HG02588 (cell line): Measurements from ENCODE around the gene USP20.
"Not testable (repeated sequence)": the region's sequence is repeated elsewhere in the genome, so short reads cannot be mapped to it uniquely, and the experiment has no call there.

Experiments
- ATAC-seq: cut with Tn5 transposase; IDR thresholded peaks from one replicate; pipeline ENCODE4 v1.9.1; 2021; ENCODE audit warnings: mild to moderate bottlenecking, moderate library complexity; ENCODE audit not compliant: unreplicated experiment

The USP20 gene

GRCh38 chr9:129889122-129889940 is 54.1 kb downstream of the USP20 start:
- no peak for ATAC-seq

DNA sequence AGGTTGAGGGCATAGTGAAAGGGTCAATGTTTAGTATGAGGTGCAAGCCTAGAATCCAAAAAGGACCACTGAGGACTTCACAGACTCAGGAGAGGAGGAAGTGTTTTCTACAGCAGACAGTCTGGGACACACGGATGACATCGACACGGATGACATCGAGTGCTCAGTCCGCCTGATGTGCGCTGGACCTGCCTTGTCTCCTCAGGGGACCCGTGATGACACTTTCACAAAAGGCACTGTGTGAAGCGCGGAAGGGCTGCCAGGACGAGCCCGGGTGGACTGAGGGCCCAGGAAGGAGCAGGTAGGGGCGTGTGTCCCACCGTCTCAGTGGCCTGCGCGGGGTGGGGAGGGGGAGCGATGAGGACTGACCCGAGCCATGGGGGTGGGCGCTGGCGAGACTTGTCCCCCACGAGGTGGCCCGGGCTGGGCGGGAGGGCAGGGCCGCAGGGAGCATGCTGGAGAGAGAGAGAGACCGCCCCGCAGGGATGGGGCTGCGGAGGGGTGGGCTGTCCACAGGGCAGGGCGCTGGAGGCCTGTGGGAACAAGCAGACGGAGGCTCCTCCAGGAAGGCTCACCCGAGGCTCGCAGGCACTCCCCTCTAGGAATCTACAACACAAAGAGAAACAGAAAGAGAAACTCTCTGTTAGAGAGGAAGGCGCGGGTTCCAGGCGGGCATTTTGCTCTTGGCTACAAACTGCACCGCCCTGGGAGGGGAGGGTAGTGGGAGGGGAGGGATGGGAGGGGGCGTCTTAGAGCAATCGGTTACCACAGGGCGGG is 54.9 kb downstream of the USP20 start:
- no peak for ATAC-seq

GRCh38 chr9:129890718-129891299 is 55.6 kb downstream of the USP20 start:
- ATAC-seq: not testable (repeated sequence)

DNA sequence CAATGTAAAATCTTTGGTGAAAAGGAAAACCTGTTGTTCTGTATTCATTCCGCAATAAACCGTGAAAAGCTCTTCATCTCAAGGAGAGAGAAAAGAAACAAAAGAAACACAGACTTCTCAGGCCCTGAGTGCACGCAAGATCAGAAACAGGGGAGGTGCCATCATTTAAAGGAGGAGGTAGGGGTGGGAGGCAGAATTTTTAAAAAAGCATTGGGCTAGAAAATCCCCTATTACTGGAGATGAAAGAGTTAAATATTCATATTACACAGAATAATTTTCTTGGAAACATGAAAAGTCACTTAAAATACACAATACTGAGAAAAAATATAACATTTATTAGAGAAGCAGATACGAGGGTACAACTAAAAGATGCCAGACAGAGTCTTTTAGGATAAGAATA is 56.3 kb downstream of the USP20 start:
- ATAC-seq: no peak

DNA sequence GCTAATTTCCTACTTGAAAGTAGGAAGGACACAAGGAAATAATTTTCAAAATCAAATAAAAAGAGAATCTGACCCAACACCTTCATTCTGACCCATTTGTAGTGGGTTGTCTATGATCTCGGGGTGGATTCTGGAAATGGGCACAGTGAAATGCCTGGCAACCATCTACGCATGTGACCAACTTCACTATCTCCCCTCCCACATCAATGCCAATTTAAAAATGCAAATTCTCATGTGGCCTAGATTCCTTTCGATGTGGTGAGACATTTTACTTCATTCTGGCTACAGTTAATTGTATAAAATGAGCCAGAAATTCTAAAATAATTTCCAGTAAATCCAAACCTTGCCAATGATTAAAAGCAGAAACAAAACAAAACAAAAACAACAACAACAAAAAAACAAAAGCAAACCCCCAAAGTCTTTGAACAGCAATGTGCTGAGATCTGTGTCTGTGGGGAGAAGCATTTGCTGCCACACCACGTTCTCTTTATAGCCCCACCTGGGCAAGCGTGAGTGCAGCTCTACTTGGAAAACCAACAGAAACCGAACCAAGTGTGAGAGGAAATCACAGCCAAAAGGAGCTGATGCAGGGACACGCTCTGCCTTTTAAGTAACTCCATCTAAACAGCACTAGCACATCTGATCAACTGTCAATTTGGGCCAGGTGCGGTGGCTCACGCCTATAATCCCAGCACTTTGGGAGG is 59.0 kb downstream of the USP20 start:
- ATAC-seq: no peak

DNA sequence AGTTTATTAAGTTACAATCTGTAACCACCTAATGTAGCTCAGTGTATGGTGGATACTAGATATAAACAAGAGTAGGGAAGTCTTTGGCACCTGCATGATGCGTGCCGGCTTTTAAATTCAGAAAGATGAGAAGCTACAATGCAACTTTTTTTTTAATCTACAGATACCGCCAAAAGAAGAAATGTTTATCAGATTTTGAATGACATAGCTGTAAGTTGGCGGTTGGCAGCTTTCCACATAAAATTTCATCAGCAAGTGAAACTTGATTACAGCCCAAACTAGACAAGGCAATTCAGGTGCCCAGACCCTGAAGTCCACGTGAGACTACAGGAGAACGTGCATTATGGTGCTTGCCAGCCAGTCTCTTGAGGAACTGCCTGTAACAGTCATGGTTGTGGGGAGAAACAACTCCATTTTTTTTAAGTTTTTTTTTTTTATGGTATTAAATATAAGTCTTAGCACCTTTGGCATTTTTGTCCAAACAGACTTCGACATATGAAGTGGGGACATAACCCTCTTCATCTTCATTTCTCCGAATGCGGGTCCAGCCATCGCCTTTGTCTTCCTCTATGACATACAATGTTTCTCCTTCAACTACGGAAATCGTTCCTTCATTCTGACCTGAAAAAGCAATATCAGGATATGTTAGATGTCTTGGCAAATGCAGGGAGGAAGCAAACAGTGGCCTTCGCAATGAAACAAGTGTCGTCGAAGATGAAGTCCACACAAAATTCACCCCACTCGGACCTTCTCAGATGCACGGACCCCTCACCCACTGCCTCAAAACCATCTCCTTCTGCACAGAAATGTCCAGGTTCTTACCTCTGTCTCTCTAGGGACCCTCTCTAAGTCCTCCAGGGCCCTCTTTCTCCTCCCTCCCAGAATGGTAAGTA is 60.4 kb downstream of the USP20 start:
- no peak for ATAC-seq

- ATAC-seq: no peak
Observed at GRCh38 chr9:129897263-129897662, 62.0 kb downstream of the USP20 start.

GRCh38 chr9:129898185-129898584 is 62.9 kb downstream of the USP20 start:
- no peak for ATAC-seq

DNA sequence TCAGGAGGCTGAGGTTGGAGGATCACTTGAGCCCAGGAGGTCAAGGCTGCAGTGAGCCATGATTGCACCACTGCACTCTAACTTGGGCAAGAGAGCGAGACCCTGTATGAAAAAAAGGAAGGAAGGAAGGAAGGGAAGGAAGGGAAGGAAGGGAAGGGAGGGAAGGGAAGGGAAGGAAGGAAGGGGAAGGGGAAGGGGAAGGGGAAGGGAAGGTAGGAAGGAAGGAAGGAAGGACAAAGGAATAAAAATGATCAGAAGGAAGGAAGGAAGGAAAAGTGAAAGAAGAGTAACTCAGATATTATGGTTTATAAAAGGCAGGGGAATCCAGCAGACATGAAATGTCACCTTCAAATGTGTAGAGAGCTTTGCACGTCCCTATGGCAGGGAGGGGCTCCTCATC is 64.4 kb downstream of the USP20 start:
- no peak for ATAC-seq

DNA sequence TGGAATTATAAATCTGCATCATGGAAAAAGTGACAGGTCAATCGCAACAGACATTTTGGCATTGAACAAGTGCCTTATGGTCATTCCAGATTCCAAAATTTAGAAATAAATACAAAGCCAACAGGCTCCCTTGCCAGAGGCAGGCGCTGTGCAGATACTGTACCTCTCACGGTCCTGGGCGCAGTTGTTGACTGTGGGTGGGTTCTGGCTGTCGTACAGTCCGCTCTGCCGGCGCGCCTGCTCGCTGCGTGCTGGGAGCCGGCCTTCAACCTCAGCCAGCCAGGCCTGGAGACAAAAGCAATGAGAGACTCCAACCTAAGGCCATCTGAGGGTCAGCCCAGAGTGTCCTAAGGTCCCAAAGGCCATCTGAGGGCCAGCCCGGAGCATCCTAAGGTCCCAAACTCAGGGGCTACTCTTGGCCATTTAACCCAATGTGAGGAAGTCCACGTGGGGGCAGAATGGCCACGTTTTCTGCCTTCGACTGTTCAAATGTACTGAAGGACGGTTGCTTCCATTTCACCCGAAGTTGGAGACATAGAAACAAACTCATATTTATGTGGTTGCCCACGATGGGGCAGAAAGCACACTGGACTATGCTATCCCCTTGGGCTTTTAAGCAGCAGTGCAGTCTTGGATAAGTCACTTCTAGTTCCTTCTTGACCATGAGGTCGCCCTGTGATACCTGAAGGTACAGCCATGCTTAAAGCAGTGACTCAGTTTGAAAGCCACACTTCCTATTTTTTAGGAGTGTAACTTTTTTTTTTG is 65.2 kb downstream of the USP20 start:
- peak; percentile 85 for ATAC-seq

GRCh38 chr9:129901993-129902739 is 66.9 kb downstream of the USP20 start:
- no peak for ATAC-seq

- no peak for ATAC-seq
Observed at GRCh38 chr9:129902740-129903134, 67.5 kb downstream of the USP20 start.

DNA sequence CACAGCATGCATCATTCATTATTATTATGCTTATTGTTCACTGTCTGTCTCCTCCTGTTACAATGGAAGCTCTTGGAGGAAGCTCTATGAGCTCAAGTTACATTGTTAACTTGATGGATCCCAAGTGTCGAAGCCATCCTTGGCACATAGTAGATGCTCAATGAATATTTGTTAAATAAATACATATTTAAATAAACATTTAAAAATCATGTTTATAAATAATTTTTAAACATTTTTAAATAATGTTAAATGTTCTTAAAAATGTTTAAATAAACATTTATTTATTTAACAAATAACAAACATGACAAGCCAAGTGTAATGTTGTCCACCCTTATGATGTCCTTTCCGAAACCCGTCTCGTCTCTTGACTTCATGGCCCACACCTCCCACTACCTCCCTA is 69.5 kb downstream of the USP20 start:
- ATAC-seq: no peak

DNA sequence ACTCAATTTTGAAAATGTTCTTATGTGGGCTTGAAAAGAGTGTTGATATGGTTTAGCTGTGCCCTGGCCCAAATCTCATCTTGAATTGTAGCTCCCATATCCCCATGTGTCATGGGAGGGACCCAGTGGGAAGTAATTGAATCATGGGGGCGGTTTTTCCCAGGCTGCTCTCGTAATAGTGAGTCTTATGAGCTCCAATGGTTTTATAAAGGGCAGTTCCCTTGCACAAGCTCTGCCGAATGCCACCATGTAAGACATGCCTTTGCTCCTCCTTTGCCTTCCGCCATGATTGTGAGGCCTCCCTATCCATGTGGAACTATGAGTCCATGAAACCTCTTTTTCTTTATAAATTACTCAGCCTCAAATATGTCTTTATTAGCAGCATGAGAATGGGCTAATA is 71.0 kb downstream of the USP20 start:
- no peak for ATAC-seq

DNA sequence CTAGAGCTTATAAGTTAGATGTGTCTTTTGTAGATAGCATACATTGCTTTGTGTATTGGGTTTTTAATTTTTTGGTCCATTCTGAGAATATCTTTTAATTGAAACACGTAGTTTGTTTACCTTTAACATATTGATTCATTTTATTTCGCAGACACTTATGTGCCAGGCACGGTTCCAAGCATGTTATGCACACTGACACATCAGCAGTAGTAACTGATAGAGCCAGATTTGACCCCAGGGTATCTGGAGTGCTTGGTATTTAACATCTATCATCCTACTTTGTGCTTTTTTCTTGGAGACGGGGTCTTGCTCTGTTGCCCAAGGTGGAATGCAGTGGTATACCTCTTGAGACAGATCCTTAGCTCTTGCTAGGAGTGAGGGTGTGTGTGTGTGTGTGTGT is 71.9 kb downstream of the USP20 start:
- ATAC-seq: no peak

GRCh38 chr9:129908906-129909305 is 73.6 kb downstream of the USP20 start:
- ATAC-seq: no peak

DNA sequence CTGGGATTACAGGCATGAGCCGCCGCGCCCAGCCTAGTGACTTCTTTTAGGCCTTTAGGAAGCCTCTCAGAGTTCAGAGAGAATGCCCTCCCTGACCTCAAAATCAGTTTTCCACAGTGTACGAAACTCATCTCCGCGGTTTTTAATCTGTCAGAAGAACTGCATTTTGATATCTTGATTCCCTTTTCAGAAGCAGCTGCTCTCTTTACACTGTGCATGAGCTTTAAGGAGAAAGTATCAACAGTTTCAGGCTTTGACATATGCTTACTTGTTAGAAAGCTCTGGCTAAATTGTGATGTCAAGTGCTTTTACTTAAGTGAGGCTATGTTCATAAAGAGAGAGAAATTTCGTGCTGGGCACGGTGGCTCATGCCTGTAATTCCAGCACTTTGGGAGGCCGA is 74.6 kb downstream of the USP20 start:
- no peak for ATAC-seq

GRCh38 chr9:129910628-129911567 is 75.6 kb downstream of the USP20 start:
- ATAC-seq: no peak
